Hepatocyte (in vitro differentiated cells): ENCODE results near the gene KCNG3. TPM values are rescaled to one million over a fixed set of nuclear protein-coding genes. Genes with fewer than 3 reads are reported as not detected.
A peak's percentile ranks its signal among the peaks of the same experiment; 100 is the strongest.

ENCODE experiments used
- DNase-seq: peaks from one replicate; pipeline ENCODE4 v3.0.0-alpha.2; 2016; ENCODE audit warnings: low spot score
- H2AFZ ChIP-seq: fragments of 200-600 bp; sonication (generic); 2 replicates; pipeline ENCODE4 v1.6.0; 2016; ENCODE audit warnings: antibody characterized with exemption, mild to moderate bottlenecking
- H3K27ac ChIP-seq: fragments of 200-600 bp; sonication (generic); 2 replicates; pipeline ENCODE4 v1.5.1; 2016; ENCODE audit warnings: mild to moderate bottlenecking
- H3K27me3 ChIP-seq: fragments of 200-600 bp; sonication (generic); 2 replicates; pipeline ENCODE4 v1.6.1; 2016
- H3K36me3 ChIP-seq: fragments of 200-600 bp; sonication (generic); replicated peaks from 2 replicates; pipeline ENCODE4 v1.5.1; 2016; ENCODE audit warnings: low read depth; ENCODE audit not compliant: insufficient read depth
- H3K4me1 ChIP-seq: fragments of 200-600 bp; sonication (generic); 2 replicates; pipeline ENCODE4 v1.5.1; 2016; ENCODE audit warnings: mild to moderate bottlenecking, moderate library complexity; ENCODE audit not compliant: insufficient read depth
- H3K4me2 ChIP-seq: fragments of 200-600 bp; sonication (generic); 2 replicates; pipeline ENCODE4 v1.6.0; 2016
- H3K4me3 ChIP-seq: fragments of 200-600 bp; sonication (generic); 2 replicates; pipeline ENCODE4 v1.5.1; 2016; ENCODE audit warnings: mild to moderate bottlenecking
- H3K79me2 ChIP-seq: fragments of 200-600 bp; sonication (generic); 2 replicates; pipeline ENCODE4 v1.6.0; 2017; ENCODE audit warnings: mild to moderate bottlenecking
- H3K9me2 ChIP-seq: fragments of 200-600 bp; sonication (generic); replicated peaks from 2 replicates; pipeline ENCODE4 v1.6.0; 2017; ENCODE audit warnings: mild to moderate bottlenecking; ENCODE audit not compliant: insufficient read depth
- H3K9me3 ChIP-seq: fragments of 200-600 bp; sonication (generic); 2 replicates; pipeline ENCODE4 v1.5.1; 2016; ENCODE audit warnings: low read depth, mild to moderate bottlenecking
- H4K20me1 ChIP-seq: fragments of 200-600 bp; sonication (generic); 2 replicates; pipeline ENCODE4 v1.6.0; 2016; ENCODE audit warnings: mild to moderate bottlenecking; ENCODE audit not compliant: insufficient read depth, poor library complexity, severe bottlenecking
- CTCF ChIP-seq: fragments of 200-600 bp; sonication (generic); IDR thresholded peaks from 2 replicates; pipeline ENCODE4 v1.5.1; 2016; ENCODE audit warnings: antibody characterized with exemption, mild to moderate bottlenecking; ENCODE audit not compliant: poor library complexity
- EZH2 ChIP-seq: fragments of 200-600 bp; sonication (generic); IDR thresholded peaks from 2 replicates; pipeline ENCODE4 v1.6.1; 2016; ENCODE audit warnings: antibody characterized with exemption, mild to moderate bottlenecking, borderline replicate concordance
- EZH2phosphoT487 ChIP-seq: fragments of 200-600 bp; sonication (generic); IDR thresholded peaks from one replicate; pipeline ENCODE4 v1.6.1; 2018; ENCODE audit warnings: antibody characterized with exemption, mild to moderate bottlenecking, low read depth, moderate library complexity; ENCODE audit not compliant: unreplicated experiment, severe bottlenecking
- WGBS: methylation state at CpG from one replicate; pipeline ENCODE4 v1.1.6; 2016; ENCODE audit warnings: low lambda C conversion rate; ENCODE audit errors: missing lambda C conversion rate; 5-methylcytosine and 5-hydroxymethylcytosine counted together
- polyA plus RNA-seq: library from polyadenylated mRNA; unstranded; fragments of >200 nt; fragmentation: Nextera tagmentation; extraction: Ambion mirVana; gene quantifications from 2 replicates; pipeline ENCODE4 v1.2.1, GENCODE V29; 2016
- total RNA-seq: library from RNA; depleted of rRNA; stranded (reverse); fragments of >200 nt; gene quantifications from 2 replicates; pipeline ENCODE4 v1.2.3, GENCODE V29; 2014

Gene KCNG3
- total and polyA plus RNA-seq, 2 experiments from 2014 or later: 0.57 TPM; not detected in 1

DNA sequence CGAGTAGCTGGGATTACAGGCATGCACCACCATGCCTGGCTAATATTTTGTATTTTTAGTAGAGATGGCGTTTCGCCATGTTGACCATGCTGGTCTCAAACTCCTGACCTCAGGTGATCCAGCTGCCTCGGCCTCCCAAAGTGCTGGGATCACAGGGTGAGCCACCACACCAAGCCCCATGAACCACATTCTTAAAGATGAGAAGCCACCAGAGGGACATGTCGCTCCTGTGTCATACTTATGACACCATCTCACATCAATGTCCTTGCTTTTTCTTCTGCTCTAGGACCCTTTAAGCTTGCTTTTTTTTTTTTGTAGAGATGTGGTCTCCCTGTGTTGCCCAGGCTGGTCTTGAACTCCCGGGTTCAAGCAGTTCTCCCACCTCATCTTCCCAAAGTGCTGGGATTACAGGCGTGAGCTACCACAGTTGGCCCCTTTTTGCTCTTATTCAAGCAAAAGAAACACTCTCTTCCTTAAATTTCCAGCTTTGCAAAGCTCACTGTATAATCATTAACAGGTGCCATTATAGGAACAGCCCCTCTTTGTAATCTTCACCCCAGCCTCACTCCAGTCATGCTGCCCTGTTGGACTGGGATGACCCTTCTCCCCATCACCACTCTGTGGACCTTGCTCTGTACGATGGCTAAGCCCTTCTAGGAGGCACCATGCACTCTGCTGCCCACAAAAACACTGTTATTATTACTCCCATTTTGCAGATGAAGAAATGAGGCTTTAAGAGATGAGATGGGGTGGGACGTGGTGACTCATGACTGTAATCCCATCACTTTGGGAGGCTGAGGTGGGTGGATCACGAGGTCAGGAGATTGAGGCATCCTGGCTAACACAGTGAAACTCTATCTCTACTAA lies 10.8 kb upstream of the KCNG3 start:
- H3K9me3 ChIP-seq: no peaks in the 10 kb centered on the region
- H3K4me1 ChIP-seq: no peaks in the 10 kb centered on the region
- H3K9me2 ChIP-seq: no peaks in the 10 kb centered on the region
- H3K4me3 ChIP-seq: no peak overlapping the region
- TF ChIP-seq EZH2phosphoT487 (no peak), CTCF (no peak), EZH2 (no peak)
- H3K27ac ChIP-seq: no peak overlapping the region
- no peak overlapping the region for H2AFZ ChIP-seq
- no peak overlapping the region for H3K4me2 ChIP-seq
- peak; percentile 38 for DNase-seq
- WGBS: 91% methylated on average over 10 of the region's 10 CpGs
- H4K20me1 ChIP-seq: no peaks in the 10 kb centered on the region
- no peaks in the 10 kb centered on the region for H3K79me2 ChIP-seq
- H3K36me3 ChIP-seq: no peaks in the 10 kb centered on the region
- H3K27me3 ChIP-seq: no peaks in the 10 kb centered on the region

GRCh38 chr2:42503291-42503690 lies 9.5 kb upstream of the KCNG3 start:
- no peak for DNase-seq
- Histone ChIP-seq H3K36me3 (no peaks in the 10 kb centered on the region), H3K4me2 (no peak overlapping the region), H3K4me1 (no peaks in the 10 kb centered on the region), H3K4me3 (no peak overlapping the region), H3K9me2 (no peaks in the 10 kb centered on the region), H3K27me3 (no peaks in the 10 kb centered on the region), H4K20me1 (no peaks in the 10 kb centered on the region), H3K9me3 (no peaks in the 10 kb centered on the region), H2AFZ (no peak overlapping the region), H3K79me2 (no peaks in the 10 kb centered on the region), H3K27ac (no peak overlapping the region)
- 83% methylated on average over 2 of the region's 2 CpGs for WGBS
- TF ChIP-seq EZH2phosphoT487 (no peak), CTCF (no peak), EZH2 (no peak)

DNA sequence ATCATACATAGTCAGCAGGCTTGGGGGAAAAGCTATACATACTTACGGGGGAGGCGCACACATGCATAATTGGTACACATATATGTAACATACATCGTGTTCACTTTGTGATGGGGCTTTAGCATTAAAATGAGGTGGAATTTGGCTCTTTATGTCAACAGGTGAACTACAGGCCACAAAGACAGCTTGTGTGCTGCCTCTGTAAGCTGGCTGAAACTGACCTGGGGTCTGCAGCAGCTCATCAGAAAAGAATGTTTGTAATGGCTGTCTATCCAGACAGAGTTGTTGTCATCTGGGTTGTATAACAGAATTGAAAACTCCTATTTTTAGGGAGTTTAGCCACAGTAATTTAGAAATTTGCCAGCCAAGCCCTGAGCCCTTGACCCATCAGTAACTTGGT lies 4.7 kb upstream of the KCNG3 start:
- H2AFZ ChIP-seq: no peak overlapping the region
- TF ChIP-seq EZH2: no peak
- TF ChIP-seq EZH2phosphoT487: no peak
- TF ChIP-seq CTCF: no peak
- WGBS: 90% methylated on average over 3 of the region's 3 CpGs
- H3K27ac ChIP-seq: no peak overlapping the region
- H3K9me2 ChIP-seq: no peaks in the 10 kb centered on the region
- H3K36me3 ChIP-seq: no peaks in the 10 kb centered on the region
- no peak overlapping the region for H3K4me3 ChIP-seq
- H3K4me1 ChIP-seq: no peaks in the 10 kb centered on the region
- no peaks in the 10 kb centered on the region for H3K9me3 ChIP-seq
- H3K27me3 ChIP-seq: no peaks in the 10 kb centered on the region
- H3K79me2 ChIP-seq: no peaks in the 10 kb centered on the region
- DNase-seq: no peak
- no peak overlapping the region for H3K4me2 ChIP-seq
- no peaks in the 10 kb centered on the region for H4K20me1 ChIP-seq
